Right forelimb (tissue), 1 donor: ENCODE measurements around the gene ARID3B.
"Not testable (repeated sequence)": the region's sequence is repeated elsewhere in the genome, so short reads cannot be mapped to it uniquely, and the experiment has no call there.

Experiments used
- DNase-seq: peaks from one replicate; pipeline ENCODE4 v3.0.0-alpha.2; 2018

ARID3B gene

DNA sequence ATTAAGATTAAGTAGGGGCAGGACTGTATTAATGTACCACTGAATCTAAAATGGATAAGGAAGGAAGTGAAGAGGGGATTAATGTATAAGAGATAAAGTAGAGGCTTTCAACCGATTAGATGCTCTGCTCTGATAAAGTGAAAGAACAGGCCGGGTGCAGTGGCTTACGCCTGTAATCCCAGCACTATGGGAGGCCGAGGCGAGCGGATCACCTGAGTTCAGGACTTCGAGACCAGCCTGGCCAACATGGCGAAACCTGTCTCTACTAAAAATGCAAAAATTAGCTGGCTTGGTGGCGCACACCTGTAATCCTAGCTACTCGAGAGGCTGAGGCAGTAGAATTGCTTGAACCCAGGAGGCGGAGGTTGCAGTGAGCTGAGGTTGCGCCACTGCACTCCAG lies 1.5 kb upstream of the ARID3B start:
- not testable (repeated sequence) for DNase-seq

DNA sequence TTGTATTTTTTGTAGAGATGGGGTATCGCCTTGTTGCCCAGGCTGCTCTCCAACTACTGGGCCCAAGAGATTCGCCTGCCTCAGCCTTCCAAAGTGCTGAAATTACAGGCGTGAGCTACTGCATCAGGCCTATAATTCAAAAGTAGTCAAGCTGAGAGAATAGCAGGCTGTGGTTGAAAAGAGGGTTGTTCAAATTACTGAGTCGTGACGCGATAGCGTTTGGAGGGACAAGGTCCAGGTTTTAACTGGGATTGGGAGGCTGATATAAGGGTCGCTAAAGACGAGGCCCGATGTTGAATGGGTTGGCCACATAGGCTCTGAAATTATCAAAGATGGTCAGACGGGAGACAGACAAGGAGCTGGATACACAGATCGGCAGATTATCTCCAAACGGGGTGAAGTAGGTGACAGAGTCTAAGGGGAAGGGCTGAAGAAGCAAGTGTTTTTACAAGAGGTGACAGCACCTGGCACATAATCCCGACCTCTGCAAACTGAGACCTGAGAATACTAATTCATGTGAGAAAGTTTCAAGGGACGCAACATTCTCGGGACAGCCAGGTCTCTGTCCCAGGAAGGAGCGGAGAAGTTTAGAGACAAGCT lies 759 bp upstream of the ARID3B start:
- DNase-seq = no peak

DNA sequence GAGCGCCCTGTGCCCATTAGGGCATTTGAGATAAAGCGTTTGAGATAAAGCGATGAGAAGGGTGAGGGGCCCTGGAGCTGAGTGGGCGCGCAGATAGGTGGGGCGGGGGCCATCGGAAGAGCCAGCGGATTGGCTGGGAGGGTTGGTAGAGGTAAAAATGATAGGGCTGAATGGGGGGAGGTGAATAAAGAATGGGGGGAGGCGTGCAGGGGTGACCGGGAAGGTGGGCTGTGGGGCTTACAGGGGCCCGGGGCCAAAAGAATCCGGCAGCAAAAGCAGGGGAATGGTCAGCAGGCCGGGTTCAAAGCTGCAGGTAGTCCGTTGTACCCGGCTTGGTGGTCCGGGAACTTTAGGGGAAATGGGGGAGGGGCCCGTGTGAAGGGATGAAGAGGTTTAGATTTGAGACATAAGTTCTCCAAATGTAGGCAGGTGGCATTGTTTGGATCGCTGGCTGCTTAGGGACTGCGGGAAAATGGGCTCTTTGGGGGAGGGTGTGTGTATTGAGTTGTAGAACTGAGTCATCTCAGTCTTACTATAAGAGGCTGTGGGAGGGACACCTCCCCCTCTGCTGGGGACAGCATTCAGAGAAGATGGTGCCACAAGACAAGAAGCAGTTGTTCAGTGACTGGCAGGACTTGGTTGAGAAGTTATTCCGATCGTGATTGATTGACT lies 610 bp downstream of the ARID3B start:
- peak; percentile 43 for DNase-seq

DNA sequence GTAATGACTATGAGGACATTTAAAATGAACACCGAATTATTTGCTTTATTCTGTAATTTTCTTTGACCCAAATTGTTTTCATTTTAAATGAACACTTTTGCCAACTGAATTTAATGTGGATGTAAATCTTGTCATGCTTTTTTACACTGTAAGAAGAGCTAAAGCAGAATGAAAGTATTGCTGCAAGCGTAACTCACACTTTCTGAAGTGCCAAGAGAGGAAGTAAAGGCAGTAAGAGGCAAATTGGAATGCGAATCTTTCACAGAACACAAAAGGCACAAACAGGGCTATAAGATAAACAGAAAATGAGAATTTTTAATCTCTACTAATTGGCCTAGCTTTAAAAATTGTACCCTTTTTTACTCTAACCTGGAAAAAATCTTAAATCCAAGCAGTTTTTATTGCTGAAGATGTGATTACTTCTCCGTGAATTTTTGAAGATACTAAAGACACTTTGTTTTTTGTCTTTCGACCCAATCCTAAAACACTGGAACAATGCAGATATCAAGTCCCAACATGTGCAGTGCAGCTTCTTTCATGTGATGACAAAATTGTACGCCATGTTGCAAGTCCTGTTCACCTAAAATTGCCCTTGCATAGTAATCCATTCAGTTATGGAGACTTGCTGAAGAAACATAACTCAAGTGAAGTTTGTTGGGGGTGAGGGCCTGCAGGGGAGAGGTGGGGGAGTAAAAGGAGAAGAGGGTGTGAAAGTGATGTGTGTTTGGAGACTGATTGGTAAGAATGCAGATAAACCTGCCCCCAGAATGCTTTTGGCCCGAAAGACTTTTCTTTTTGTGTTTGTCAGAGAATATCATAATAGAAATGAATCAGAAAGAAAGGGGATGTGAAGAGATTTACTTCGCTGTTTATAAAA lies 1.4 kb downstream of the ARID3B start:
- DNase-seq = no peak

DNA sequence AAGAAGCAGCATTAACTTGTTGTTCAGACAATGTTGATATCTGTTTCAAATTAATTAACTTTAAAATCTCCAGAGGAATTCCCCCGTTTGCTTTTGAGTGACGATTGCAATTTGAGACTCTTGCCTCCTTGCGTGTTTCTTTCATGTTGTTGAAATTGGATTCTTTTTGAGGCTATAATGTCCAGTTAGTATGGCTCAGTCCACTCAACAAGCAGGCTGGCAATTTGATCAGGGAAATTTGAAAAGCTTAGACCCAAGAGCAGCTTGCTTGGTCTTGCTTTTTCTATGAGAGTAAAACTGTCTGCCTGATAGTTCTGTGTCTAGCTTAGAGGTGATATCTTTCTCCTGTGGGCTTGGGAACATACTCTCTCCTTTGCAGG lies 2.0 kb downstream of the ARID3B start:
- no peak for DNase-seq

DNA sequence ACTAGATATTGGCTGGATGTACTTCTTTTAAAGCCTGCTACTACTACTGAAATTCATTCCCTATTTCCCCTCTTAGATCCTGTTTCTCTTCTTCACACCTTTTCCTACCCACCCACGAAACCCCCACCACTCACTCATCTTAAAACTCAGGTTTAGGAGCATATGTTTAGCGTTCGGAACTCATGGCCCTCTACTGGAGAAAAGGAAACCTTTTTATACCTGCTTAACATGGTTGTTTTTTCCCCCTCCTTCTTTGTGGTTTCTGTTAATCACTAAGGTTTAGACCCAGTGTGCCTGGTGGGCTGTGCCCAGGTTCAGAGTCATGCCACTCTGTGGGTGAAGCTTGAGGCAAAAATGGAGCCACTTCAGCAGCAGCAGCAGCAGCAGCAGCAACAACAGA lies 2.6 kb downstream of the ARID3B start:
- no peak for DNase-seq

DNA sequence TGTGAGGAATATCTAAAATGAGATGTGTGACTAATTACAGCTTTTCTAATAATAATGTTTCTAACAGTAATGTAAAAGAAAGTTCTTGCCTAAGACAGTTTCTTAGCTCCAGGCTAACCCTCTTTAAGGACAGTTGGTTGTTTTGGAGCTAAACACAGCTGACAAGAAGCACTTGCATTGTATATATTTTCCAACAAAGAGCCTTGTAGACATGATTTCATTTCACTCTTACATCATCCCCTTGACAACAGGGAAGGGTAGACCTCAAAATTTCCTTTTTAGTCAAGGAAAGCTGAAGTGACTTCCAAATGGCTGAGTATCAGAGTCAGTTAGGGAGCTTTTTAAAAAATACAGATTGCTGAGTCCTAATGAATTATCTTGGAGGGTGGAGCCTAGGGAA lies 4.1 kb downstream of the ARID3B start:
- DNase-seq = no peak

DNA sequence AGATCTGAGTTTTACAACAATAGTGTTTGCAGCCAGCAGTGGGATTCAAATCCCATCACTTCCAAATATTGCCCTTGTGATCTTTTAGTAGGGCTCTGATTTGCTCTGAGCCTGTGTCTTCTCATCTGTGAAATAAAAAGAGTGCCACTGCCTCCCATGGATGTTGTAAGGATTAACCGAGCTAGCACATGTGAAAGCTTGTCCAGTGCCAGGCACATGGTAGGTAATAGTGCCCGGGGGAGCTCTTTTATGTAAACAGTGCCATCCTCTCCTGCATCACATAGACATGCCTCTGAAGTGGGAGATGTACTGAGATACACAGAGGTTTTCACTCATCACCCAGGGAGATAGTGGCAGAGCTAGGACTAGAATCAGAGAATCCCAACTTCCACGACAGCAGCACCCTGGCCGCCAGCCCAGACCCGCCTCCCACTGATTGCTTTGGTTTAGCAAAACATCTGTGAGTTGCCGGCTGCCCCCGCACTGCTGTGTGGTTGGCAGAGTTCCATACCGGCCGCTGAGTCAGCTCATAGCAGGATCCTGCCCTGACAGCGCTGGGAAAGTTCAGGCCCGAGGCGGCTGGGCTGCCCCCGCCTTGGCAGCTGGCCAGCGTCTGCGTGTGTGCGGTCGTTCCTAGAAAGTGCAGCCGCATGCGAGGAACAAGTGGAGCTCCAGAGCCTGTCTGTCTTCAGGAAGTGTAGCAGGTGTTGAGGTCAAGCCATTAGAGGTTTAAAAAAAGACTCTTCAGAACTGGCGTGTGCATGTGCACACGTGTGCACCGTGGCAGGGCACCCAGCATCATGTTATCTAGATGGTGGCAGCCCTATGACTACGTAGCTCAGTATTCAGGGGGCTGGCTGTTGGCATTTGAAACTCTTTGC lies 5.0 kb downstream of the ARID3B start:
- peak; percentile 97 for DNase-seq

DNA sequence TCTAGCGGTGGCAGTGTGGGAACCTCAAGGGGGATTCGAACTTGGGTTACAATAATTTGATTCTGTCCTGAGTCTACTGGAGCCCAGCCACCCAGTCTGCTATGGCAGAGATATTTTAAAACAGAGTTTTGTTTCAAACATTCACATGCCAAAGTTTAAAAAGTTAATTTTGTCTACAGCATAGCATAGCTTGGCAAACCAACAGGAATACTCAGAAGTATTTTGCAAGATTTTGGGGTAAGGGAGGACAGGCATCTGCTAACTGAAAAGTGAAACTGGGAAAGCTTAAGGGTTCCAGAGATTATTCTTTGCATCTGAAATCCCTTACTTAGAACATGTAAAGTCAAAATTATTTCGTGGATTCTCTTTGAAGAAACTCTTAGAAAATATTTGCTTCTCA lies 6.6 kb downstream of the ARID3B start:
- DNase-seq = no peak

DNA sequence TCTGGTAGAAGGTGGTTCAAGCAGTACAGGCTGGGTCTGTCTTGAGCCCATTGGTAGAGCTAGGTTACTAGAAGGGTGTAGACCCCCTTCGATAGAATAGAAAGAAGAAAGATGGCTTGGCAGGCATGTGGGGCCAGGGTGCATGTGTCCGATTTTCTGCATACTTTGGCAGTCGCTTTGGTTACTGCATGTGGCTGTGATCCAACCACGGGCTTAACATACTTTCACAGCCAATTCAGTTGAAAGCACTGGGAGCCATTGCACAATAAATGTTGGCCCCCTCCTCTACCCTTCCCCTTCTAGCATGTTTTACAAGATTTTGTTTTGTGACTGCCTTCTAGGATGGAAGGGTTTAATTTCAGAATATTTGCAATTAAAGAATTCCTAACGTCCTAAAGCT lies 7.2 kb downstream of the ARID3B start:
- DNase-seq = no peak

DNA sequence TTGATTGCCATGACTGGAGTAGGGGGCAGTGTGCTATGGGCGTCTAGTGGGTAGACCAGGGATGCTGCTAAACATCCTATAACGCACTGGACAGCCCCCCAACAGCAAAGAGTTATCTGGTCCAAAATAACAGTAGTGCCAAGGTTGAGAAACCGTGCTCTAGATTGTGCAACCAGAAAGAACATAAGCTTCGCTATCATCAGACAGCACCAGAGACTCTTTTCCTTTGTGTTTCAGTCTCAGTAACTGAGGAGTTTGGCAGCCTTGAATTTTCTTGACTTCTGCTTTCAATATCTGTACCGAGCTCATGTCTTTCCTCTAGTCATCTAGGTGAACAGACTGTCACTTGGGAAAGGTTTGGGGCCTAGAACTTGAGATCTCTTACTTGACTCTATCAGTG lies 8.8 kb downstream of the ARID3B start:
- DNase-seq = no peak

DNA sequence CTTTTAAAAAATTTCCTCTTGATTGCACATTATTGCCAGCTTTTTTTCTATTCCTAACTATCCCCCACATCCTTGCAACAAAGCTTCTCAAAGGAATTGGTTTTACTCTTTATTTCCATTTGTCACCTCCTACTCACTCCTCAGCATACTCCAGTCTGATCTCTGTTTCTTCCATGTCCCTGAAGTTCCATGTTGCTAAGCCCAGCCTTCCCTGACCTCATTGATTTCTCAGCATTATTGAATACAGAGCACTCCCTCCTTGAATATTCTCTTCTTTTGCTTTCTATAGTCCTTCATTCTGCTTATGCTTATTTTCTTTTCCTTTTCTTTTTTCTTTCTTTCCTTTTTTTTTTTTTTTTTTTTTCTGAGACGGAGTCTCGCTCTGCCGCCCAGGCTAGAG lies 10.7 kb downstream of the ARID3B start:
- no peak for DNase-seq

DNA sequence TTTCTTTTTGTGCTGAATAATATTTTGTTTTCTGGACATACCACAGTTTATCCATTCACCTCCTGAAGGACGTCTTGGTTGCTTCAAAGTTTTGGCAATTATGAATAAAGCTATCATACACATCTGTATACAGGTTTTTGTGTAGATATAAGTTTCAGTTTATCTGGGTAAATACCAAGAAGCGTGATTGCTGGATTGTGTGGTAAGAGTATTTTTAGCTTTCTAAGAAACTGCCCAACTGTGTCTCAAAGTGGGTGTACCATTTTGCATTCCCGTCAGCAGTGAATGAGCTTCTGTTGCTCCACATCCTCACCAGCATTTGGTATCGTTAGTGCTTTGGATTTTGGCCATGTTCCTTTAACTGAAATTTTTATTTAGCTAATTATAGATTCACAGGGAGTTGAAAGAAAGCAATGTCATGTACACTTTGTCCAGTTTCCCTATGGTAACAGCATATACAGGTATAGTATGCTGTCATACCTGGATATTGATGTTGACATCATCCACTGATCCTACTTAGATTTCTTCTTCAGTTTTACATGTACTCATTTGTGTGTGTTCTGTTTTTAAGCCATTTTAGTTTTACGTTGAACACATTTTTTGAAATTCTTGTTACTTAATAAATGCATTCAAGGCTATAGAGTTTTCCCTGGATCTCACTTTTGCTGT lies 11.9 kb downstream of the ARID3B start:
- DNase-seq = no peak

DNA sequence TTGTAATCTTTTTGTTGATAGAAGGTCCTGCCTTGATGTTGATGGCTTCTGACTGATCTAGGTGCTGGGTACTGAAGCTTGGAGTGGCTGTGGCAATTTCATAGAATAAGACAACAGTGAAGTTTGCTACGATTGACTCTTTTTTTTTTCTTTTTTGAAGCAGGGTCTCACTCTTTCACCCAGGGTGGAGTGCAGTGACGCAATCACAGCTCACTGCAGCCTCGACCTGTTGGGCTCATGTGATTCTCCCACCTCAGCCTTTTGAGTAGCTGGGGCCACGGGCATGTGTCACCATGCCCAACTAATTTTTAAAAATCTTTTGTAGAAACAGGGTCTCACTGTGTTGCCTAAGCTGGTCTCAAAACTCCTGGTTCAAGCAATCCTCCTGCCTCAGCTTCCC lies 14.2 kb downstream of the ARID3B start:
- DNase-seq = no peak

DNA sequence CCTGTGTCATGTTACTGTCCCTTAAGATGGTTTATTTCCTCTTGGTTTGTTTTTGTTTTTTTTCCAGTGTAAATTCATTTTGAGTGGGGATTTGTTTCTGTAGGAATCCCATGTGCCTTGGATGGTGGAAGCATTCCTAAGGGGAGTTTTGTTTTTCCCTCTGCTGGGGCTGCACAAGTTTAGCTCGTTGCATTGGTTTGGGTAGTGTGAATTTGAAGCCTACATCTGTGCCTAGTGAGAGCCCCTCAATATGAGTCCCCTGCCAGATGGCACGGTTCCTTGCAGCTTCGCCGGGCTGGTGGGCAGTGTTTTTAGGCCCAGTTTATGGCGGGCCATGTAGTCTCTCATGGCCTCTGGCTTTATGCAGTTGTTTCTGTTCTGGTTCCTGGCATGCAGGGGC lies 17.7 kb downstream of the ARID3B start:
- no peak for DNase-seq

DNA sequence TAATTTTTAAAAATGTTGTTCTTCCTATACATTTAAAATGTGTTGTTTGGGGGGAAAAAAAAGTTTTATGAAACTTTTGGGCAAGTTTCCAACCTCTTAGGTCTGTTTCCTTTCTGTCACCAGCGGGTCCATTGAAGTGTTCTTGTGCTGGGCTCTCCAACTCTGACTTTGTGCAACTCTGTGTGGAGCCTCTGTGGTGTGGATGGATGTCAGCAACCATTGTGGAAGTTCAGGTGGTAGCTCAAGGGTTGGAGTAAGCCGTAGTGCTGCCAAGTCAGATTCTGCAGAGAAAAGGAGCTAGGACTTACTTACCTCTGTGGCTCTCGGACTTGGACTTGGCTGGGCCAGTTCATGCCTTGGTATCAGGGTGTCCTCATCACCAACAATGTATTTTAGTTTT lies 22.4 kb downstream of the ARID3B start:
- no peak for DNase-seq

DNA sequence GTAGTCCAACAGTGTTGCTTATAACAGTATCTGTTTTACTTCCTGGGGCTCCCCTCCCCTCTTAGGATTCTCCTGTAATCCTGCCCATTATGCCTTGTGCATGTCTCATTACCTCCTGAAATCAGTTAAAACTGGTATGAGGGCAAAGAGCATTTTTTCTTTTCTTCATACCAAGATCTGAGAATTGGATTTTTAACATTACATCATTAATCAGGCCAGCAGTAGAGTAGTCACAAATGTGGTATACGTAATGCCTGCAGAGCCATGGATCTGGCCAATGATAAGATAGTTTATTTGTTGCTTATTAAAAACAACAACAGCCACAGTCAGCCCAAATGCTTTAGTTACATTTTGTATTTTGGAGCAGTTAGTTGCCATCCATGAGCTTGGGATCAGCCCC lies 23.2 kb downstream of the ARID3B start:
- DNase-seq = no peak

DNA sequence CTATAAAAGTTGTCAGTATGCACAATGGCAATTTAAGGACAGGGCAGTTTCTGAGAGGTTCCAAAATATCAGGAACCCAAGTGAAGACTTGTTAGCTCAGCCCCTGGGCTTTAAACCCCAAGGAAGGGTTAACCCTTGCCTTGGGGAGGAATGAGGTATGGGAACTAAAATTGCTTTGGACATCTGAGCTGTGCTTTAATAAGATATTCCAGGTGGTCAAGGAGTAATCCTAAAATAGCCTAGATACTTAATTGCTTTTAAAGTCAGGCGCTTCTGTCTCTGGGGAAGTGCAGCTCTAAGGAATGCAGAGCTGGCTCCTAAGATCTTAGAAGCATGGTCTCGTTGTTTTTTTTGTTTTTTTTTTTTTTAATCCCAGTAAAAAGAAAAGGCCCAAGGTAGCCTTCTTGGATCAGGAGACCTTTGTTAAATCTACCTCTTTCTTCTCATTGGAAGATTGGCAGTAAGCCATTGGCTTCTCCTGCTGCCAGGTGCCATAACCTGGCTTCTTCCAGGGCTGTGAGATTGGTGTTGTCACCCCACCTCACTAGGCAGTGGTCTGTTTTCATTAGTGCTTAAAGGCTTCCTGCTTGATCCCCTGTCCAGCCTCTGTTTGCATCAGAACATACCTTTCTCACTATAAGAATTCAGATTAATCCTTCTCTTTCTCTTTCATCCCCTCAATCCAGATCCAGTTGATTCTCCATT lies 24.5 kb downstream of the ARID3B start:
- DNase-seq = no peak

DNA sequence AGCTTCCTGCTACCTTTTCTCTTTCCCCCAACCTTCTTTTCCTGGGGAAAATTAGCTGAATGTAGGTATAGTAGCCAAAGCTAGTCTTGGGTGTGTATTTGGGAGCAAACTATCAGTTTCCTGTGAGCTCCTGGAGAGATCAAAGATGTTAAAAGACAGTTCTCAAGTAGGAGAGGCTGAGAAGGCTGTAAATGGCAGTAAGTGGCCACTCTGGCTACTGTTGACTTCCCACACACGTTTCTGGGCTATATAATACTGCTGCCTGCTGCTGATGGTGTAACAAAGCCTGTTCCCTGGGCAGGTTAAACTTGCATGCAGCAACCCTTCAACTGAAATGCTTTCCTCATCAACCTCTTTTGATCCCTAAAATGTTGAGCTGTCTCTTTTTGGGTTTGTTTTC lies 27.6 kb downstream of the ARID3B start:
- DNase-seq = no peak

DNA sequence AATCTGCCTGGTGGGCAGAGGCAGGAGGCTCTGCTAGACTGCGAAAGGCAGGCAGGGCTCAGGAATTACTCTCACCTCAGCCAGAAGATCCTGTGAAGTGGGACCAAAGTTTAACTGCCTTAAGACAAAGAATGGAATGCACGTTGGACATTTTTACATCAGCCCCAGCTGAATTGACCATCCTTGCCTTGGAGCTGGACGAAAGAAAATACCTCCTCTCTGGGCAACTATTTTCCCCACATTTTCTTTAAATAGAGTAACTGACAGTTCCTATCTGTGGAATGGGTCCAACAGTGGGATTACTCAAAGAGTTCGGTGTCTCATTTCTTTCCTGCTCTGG lies 28.7 kb downstream of the ARID3B start:
- no peak for DNase-seq

DNA sequence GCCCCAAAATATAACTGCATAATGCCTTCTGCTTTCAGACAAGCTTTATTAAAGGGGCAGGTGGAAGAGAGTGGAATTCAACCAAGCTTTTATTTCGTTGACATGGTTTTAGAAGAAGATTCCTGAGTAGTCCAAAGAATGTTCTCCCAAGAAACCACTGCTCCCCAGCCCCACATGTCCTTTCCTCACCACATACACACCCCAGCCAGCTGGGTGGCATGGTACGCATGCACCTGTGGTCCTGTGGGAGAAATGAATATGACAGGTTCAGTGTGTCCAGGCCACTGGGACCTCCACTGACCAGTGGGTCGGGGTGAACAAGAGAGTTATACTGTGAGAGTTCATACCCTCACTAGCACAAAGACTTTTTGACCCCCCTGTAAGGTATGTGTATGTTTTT lies 30.2 kb downstream of the ARID3B start:
- no peak for DNase-seq

DNA sequence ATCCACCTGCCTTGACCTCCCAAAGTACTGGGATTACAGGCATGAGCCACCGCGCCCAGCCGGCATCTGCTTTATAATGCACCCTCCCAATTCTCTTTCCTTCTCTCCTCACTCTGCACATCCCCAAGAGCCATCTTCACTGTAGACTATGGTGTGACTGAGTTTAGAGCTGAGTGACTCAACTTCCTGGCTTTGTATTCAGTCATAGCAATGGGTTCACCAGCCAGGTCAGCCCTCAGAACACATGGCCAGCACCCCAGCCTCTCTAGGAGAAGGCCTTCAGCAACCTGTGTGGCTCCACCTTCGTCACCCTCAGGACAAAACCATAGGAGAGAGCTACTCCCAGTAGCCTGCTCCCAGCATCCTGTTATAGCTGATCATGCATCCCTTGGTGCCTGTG lies 33.0 kb downstream of the ARID3B start:
- no peak for DNase-seq
